ENCODE measurements around the gene CDKN2AIPNL.

CDKN2AIPNL gene

DNA sequence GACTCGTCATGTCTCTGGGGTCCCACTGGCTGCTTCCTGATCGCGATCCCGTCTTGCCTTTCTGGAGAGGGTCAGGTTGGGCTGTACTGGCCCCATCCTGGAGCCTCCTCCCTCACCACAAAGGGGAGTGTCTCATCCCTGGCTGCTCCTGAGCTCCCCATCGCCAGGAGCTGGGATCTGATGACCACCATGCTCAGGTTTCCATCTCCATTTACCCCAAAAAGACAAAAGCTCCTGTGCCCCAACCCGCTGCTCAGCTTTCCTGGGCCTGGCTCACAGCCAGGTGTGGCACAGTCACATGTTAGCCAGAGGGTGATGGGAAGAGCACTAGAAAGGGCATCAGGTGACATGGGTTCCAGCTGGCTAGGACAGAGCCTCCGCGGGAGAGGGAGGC, 47.3 kb upstream of the CDKN2AIPNL start:
- Histone ChIP-seq H3K27me3 (ENCODE audit: insufficient read depth, low read length, poor library complexity) (no peaks in the 10 kb centered on the region), H3K4me1 (ENCODE audit: insufficient read depth, low read length) (no peaks in the 10 kb centered on the region), H3K27ac (ENCODE audit: low read length) (no peak overlapping the region), H3K4me3 (ENCODE audit: low read depth in 1 of 2, low read length in 2 of 2) (no peak overlapping the region), H3K9ac (ENCODE audit: low read depth, low read length) (no peak overlapping the region), H3K79me2 (ENCODE audit: insufficient read depth, low read length) (no peaks in the 10 kb centered on the region), H3K4me2 (ENCODE audit: insufficient read depth, low read length) (no peak overlapping the region), H3K9me3 (ENCODE audit: insufficient read depth, low read length, severe bottlenecking) (no peaks in the 10 kb centered on the region), H4K20me1 (ENCODE audit: insufficient read depth, low read length) (no peaks in the 10 kb centered on the region), H3K36me3 (ENCODE audit: insufficient read depth, low read length) (no peaks in the 10 kb centered on the region), H2AFZ (ENCODE audit: low read depth, low read length) (no peak overlapping the region)
- no peak for DNase-seq
- no peak for ATAC-seq (ENCODE audit: insufficient read depth, low read depth)
- TF ChIP-seq EZH2 (IDR thresholded peaks at IDR 0.05; ENCODE audit: borderline replicate concordance, low read depth, low read length, severe bottlenecking) = no peak
- TF ChIP-seq CTCF (IDR thresholded peaks at IDR 0.05; ENCODE audit: borderline replicate concordance, extremely low read depth, low read length, poor library complexity, severe bottlenecking) = no peak

- TF ChIP-seq EZH2 (IDR thresholded peaks at IDR 0.05; ENCODE audit: borderline replicate concordance, low read depth, low read length, severe bottlenecking) = no peak
- TF ChIP-seq CTCF (IDR thresholded peaks at IDR 0.05; ENCODE audit: borderline replicate concordance, extremely low read depth, low read length, poor library complexity, severe bottlenecking) = no peak
- DNase-seq (no peak), ATAC-seq (ENCODE audit: insufficient read depth, low read depth) (no peak)
- Histone ChIP-seq H3K4me3 (ENCODE audit: low read depth in 1 of 2, low read length in 2 of 2) (no peak overlapping the region), H3K4me2 (ENCODE audit: insufficient read depth, low read length) (no peak overlapping the region), H3K9ac (ENCODE audit: low read depth, low read length) (no peak overlapping the region), H3K4me1 (ENCODE audit: insufficient read depth, low read length) (no peaks in the 10 kb centered on the region), H3K27ac (ENCODE audit: low read length) (no peak overlapping the region), H3K9me3 (ENCODE audit: insufficient read depth, low read length, severe bottlenecking) (no peaks in the 10 kb centered on the region), H3K27me3 (ENCODE audit: insufficient read depth, low read length, poor library complexity) (no peaks in the 10 kb centered on the region), H2AFZ (ENCODE audit: low read depth, low read length) (no peak overlapping the region), H3K79me2 (ENCODE audit: insufficient read depth, low read length) (no peaks in the 10 kb centered on the region), H4K20me1 (ENCODE audit: insufficient read depth, low read length) (no peaks in the 10 kb centered on the region), H3K36me3 (ENCODE audit: insufficient read depth, low read length) (no peaks in the 10 kb centered on the region)
Observed at GRCh38 chr5:134458234-134459009, 46.7 kb upstream of the CDKN2AIPNL start.

GRCh38 chr5:134457801-134458200, 46.1 kb upstream of the CDKN2AIPNL start:
- H3K79me2 ChIP-seq (ENCODE audit: insufficient read depth, low read length) = no peaks in the 10 kb centered on the region
- H3K9ac ChIP-seq (ENCODE audit: low read depth, low read length) = no peak overlapping the region
- no peaks in the 10 kb centered on the region for H3K4me1 ChIP-seq (ENCODE audit: insufficient read depth, low read length)
- ATAC-seq (ENCODE audit: insufficient read depth, low read depth) = no peak
- TF ChIP-seq CTCF (IDR thresholded peaks at IDR 0.05; ENCODE audit: borderline replicate concordance, extremely low read depth, low read length, poor library complexity, severe bottlenecking) = no peak
- no peak for TF ChIP-seq EZH2 (IDR thresholded peaks at IDR 0.05; ENCODE audit: borderline replicate concordance, low read depth, low read length, severe bottlenecking)
- no peaks in the 10 kb centered on the region for H3K27me3 ChIP-seq (ENCODE audit: insufficient read depth, low read length, poor library complexity)
- no peak overlapping the region for H3K27ac ChIP-seq (ENCODE audit: low read length)
- no peak overlapping the region for H2AFZ ChIP-seq (ENCODE audit: low read depth, low read length)
- no peaks in the 10 kb centered on the region for H3K9me3 ChIP-seq (ENCODE audit: insufficient read depth, low read length, severe bottlenecking)
- DNase-seq = no peak
- H3K36me3 ChIP-seq (ENCODE audit: insufficient read depth, low read length) = no peaks in the 10 kb centered on the region
- no peak overlapping the region for H3K4me3 ChIP-seq (ENCODE audit: low read depth in 1 of 2, low read length in 2 of 2)
- H3K4me2 ChIP-seq (ENCODE audit: insufficient read depth, low read length) = no peak overlapping the region
- H4K20me1 ChIP-seq (ENCODE audit: insufficient read depth, low read length) = no peaks in the 10 kb centered on the region

Measured in DND-41 (cell line).